Breast epithelium (tissue), 3 donors: Measurements from ENCODE around the gene PSD4.

Source experiments
- CTCF ChIP-seq, 3 donors: fragments of 450-650 bp; IDR thresholded peaks; one replicate each; pipeline ENCODE4 v1.5.1; 2016 to 2017; ENCODE audit warnings: antibody characterized with exemption in 3 of 3, mild to moderate bottlenecking in 3 of 3, moderate library complexity in 3 of 3
- POLR2A ChIP-seq: fragments of 450-650 bp; IDR thresholded peaks from one replicate; pipeline ENCODE4 v1.6.1; 2016; ENCODE audit warnings: antibody characterized with exemption, mild to moderate bottlenecking, moderate library complexity

- no peak for TF ChIP-seq CTCF (IDR thresholded peaks at IDR 0.05)
- TF ChIP-seq POLR2A = no peak
These were observed 84.8 kb downstream of the PSD4 start for GRCh38 chr2:113258471-113259147.
